Kidney epithelial cell (primary cell): Measurements from ENCODE around the gene SETD4. TPM values are rescaled to one million over a fixed set of nuclear protein-coding genes. Genes with fewer than 3 reads are reported as not detected.

Experiments
- DNase-seq: peaks from one replicate; pipeline ENCODE4 v3.0.0-alpha.2; 2010; ENCODE audit warnings: low read depth
- H3K27me3 ChIP-seq: 2 replicates; pipeline ENCODE4 v1.6.0; 2011; ENCODE audit warnings: low read length; ENCODE audit not compliant: control insufficient read depth, insufficient read depth
- H3K36me3 ChIP-seq: 2 replicates; pipeline ENCODE4 v1.5.1; 2011; ENCODE audit warnings: low read length; ENCODE audit not compliant: control insufficient read depth, insufficient read depth
- H3K4me3 ChIP-seq: 2 replicates; pipeline ENCODE4 v1.5.1; 2011; ENCODE audit warnings: low read depth, mild to moderate bottlenecking, control low read depth, low read length
- CTCF ChIP-seq: IDR thresholded peaks from 2 replicates; pipeline ENCODE4 v1.5.1; 2011; ENCODE audit warnings: mild to moderate bottlenecking, moderate library complexity, low read length, control low read depth, inconsistent platforms; ENCODE audit not compliant: insufficient read depth, poor library complexity, severe bottlenecking
- total RNA-seq: library from RNA; depleted of rRNA; stranded (reverse); fragments of >200 nt; gene quantifications from 2 replicates; pipeline ENCODE4 v1.2.3, GENCODE V29; 2015

Gene SETD4
- total RNA-seq, 1 donor from 2014 or later = 17.9 TPM

DNA sequence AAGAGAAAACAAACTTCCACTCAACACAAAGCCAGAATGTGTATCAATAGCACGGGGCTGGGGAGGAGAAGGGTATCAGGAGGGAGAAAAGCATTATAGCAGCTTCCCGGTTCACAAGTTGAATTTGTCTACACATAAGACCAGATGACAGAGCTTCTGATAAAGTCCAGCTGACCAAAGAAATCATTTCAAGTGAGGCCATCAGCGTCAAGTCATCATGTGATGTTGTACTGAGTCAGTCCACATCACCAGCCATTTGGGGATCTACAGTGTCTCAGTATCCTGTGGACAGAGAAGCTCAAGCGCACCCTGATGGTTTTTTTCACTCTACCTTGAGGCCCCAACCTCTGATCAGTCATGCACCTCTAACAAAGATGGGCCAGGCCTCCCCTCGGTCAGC lies 33.0 kb downstream of the SETD4 start:
- no peak overlapping the region for H3K4me3 ChIP-seq
- DNase-seq = no peak
- no peaks in the 10 kb centered on the region for H3K36me3 ChIP-seq
- no peaks in the 10 kb centered on the region for H3K27me3 ChIP-seq
- no peak for TF ChIP-seq CTCF

DNA sequence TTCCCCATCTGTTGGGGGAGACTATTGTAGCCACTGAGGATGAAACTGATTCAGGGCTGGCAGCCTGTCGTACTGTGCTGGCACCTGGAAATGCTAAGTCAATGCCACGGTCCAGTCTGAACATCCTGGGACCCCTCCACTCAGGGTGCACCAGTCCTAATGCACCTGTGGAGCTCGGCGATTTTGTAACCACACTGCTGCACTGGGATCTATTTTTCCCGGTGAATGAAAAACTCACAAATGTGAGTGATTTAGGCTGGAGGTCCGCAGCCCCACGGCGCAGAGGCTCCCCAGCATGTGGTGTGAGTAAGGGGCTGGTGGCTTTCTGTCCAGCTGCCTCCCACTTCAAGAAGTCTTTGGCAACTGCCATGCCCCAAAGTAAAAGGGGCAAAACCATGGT lies 35.5 kb downstream of the SETD4 start:
- TF ChIP-seq CTCF = no peak
- Histone ChIP-seq H3K36me3 (no peaks in the 10 kb centered on the region), H3K4me3 (no peak overlapping the region), H3K27me3 (no peaks in the 10 kb centered on the region)
- DNase-seq = no peak

GRCh38 chr21:36023092-36023480 lies 37.2 kb downstream of the SETD4 start:
- Histone ChIP-seq H3K27me3 (no peaks in the 10 kb centered on the region), H3K36me3 (no peaks in the 10 kb centered on the region), H3K4me3 (no peak overlapping the region)
- TF ChIP-seq CTCF = no peak
- no peak for DNase-seq

DNA sequence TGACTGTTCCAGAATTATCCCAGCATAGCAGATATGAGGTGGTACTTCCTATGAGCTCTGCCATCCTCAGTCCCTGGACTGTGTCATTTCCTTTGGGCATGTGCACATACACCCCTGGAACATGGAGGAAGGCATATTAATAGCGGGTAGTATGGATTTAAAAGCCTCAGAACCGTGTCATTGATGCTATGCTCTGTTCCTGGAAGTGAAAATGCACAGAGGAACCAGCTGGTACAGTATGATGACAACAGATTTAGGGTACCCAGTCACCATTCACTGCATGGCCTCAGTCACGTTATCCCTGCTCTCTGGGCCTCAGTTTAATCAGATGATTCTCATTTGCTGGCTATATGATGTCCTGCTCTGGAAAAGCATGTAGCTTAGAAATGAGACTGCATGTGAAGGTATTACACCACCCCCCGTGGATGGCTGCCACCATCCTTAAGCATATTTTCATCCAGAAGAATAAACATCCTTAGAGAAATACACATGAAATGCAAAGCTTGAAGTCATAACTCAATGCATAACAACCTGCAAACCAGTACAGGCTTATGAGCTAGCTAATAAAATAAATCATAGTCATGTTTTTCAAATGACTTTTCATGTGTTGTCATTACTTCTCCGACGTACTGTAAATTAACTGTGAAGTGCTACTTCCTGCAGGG lies 37.8 kb downstream of the SETD4 start:
- Histone ChIP-seq H3K36me3 (no peaks in the 10 kb centered on the region), H3K27me3 (no peaks in the 10 kb centered on the region), H3K4me3 (no peak overlapping the region)
- DNase-seq = no peak
- TF ChIP-seq CTCF = no peak

DNA sequence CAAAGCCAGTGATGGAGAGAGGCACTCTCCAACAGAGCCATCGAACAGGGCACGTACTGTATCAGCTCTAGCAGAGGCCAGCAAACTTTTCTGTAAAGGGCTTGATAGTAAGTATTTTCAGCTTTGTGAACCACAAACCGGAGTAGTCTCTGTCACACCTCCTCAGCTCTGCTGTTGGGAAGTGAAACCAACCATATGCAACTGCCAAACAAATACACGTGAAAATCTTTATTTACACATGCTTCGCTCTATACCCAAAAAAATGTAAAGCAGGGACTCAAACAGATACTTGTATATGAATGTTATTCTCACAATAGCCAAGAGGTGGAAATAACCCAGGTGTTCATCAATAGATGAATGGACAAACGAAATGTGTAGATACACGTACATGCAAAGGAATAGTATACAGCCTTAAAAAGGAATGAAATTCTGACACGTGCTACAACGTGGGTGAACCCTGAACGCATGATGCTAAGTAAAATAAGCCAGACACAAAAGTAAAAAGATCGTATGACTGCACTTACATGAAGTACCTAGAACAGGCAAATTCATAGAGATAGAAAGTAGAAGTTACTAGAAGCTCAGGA lies 39.0 kb downstream of the SETD4 start:
- no peak for DNase-seq
- TF ChIP-seq CTCF = no peak
- Histone ChIP-seq H3K4me3 (no peak overlapping the region), H3K27me3 (no peaks in the 10 kb centered on the region), H3K36me3 (no peaks in the 10 kb centered on the region)

GRCh38 chr21:36015045-36015444 lies 45.3 kb downstream of the SETD4 start:
- H3K4me3 ChIP-seq = no peak overlapping the region
- no peak for TF ChIP-seq CTCF
- no peak for DNase-seq
- H3K27me3 ChIP-seq = no peaks in the 10 kb centered on the region
- H3K36me3 ChIP-seq = no peaks in the 10 kb centered on the region
